Endothelial cell of umbilical vein (primary cell): ENCODE data around the gene UBAC1. TPM values are rescaled to one million over a fixed set of nuclear protein-coding genes. Genes with fewer than 3 reads are reported as not detected.

Experiments used
- BruUV-seq: library from RNA; stranded (reverse); fragments of 400-500 nt; replicated peaks from 2 replicates; lab custom pipeline; 2021; lab: Mats Ljungman, UMichigan
- CTCF ChIA-PET: fragments of 300-600, 350-600 bp; sonication (Branson Sonifier 250); formaldehyde crosslinking; loops from one replicate; lab custom pipeline; 2021; ENCODE audit warnings: antibody characterized with exemption, inconsistent platforms; lab: Charles Lee
- POLR2A ChIA-PET: fragments of 300-600, 350-600 bp; sonication (Branson Sonifier 250); formaldehyde crosslinking; loops from one replicate; lab custom pipeline; 2021; ENCODE audit warnings: antibody characterized with exemption, inconsistent platforms; lab: Charles Lee
- DNase-seq: peaks from one replicate; pipeline ENCODE4 v3.0.0-alpha.2; 2011; ENCODE audit warnings: low read depth, low spot score
- FAIRE-seq: peaks from 2 replicates; lab custom pipeline; 2011; peaks lifted over from hg19 to GRCh38; lab: Jason Lieb, UNC
- H2AFZ ChIP-seq: 2 replicates; pipeline ENCODE4 v1.6.0; 2012; ENCODE audit warnings: low read depth, low read length, control low read depth, inconsistent platforms
- H3K27ac ChIP-seq: 2 replicates; pipeline ENCODE4 v1.5.1; 2011; ENCODE audit warnings: low read depth, mild to moderate bottlenecking, control low read depth, low read length, moderate library complexity; ENCODE audit not compliant: insufficient read depth
- H3K27me3 ChIP-seq, 2 experiments: 2 replicates each; pipeline versions ENCODE4 v1.6.0 to v1.6.1; 2011; ENCODE audit warnings: low read length in 2 of 2, mixed read lengths in 1 of 2; ENCODE audit not compliant: control insufficient read depth in 2 of 2, insufficient read depth in 2 of 2
- H3K36me3 ChIP-seq, 2 experiments: 2 replicates in 1 of 2; 3 replicates in 1 of 2; pipeline ENCODE4 v1.5.1; 2011; ENCODE audit warnings: low read length in 2 of 2, mild to moderate bottlenecking in 1 of 2, moderate library complexity in 1 of 2; ENCODE audit not compliant: control insufficient read depth in 2 of 2, insufficient read depth in 2 of 2; ENCODE audit errors: extremely low read depth in 1 of 2
- H3K4me1 ChIP-seq: 3 replicates; pipeline ENCODE4 v1.5.1; 2011; ENCODE audit warnings: mild to moderate bottlenecking, low read length; ENCODE audit not compliant: control insufficient read depth, insufficient read depth; ENCODE audit errors: extremely low read depth
- H3K4me2 ChIP-seq: 2 replicates; pipeline ENCODE4 v1.6.1; 2011; ENCODE audit warnings: low read length, control low read depth, mixed read lengths; ENCODE audit not compliant: insufficient read depth
- H3K4me3 ChIP-seq, 3 experiments: fragments of 200-600 bp in 1 of 3; sonication (generic), shearing (Covaris generic) in 1 of 3; replicated peaks in 1 of 3; 2 replicates each; pipeline ENCODE4 v1.5.1; 2011 to 2016; ENCODE audit warnings: control low read depth in 3 of 3, low read length in 3 of 3, mild to moderate bottlenecking in 2 of 3, inconsistent platforms in 1 of 3, low read depth in 1 of 3, moderate library complexity in 1 of 3; ENCODE audit not compliant: insufficient read depth in 1 of 3
- H3K79me2 ChIP-seq: 2 replicates; pipeline ENCODE4 v1.6.0; 2012; ENCODE audit warnings: low read length, inconsistent platforms; ENCODE audit not compliant: control insufficient read depth, insufficient read depth
- H3K9ac ChIP-seq: replicated peaks from 2 replicates; pipeline ENCODE3; 2011; ENCODE audit warnings: low read length, control low read depth; ENCODE audit not compliant: insufficient read depth; ENCODE audit errors: extremely low read depth
- H3K9me1 ChIP-seq: replicated peaks from 3 replicates; pipeline ENCODE4 v1.6.0; 2011; ENCODE audit warnings: mild to moderate bottlenecking, low read length; ENCODE audit not compliant: control insufficient read depth, insufficient read depth; ENCODE audit errors: extremely low read depth
- H3K9me3 ChIP-seq: replicated peaks from 2 replicates; pipeline ENCODE4 v1.5.1; 2012; ENCODE audit warnings: low read length, inconsistent platforms; ENCODE audit not compliant: control insufficient read depth, insufficient read depth
- H4K20me1 ChIP-seq: replicated peaks from 2 replicates; pipeline ENCODE3; 2011; ENCODE audit warnings: mild to moderate bottlenecking, low read length; ENCODE audit not compliant: control insufficient read depth, insufficient read depth; ENCODE audit errors: extremely low read depth
- CTCF ChIP-seq, 2 donors: IDR thresholded peaks; 1 replicate in 1 of 2; 2 replicates in 1 of 2; pipeline ENCODE4 v1.5.1; 2011; ENCODE audit warnings: low read length in 2 of 2, mild to moderate bottlenecking in 2 of 2, moderate library complexity in 2 of 2, control low read depth in 1 of 2, inconsistent platforms in 1 of 2, low read depth in 1 of 2; ENCODE audit not compliant: insufficient read depth in 1 of 2; ENCODE audit errors: extremely low read depth in 1 of 2
- EZH2 ChIP-seq: IDR thresholded peaks from 2 replicates; pipeline ENCODE4 v1.6.1; 2012; ENCODE audit warnings: borderline replicate concordance, low read depth, mild to moderate bottlenecking, moderate library complexity, low read length, inconsistent platforms; ENCODE audit not compliant: severe bottlenecking
- FOS ChIP-seq: IDR thresholded peaks from 2 replicates; pipeline ENCODE4 v1.6.1; 2011; ENCODE audit warnings: mild to moderate bottlenecking, low read length, moderate library complexity, borderline replicate concordance; ENCODE audit not compliant: insufficient read depth
- GATA2 ChIP-seq: IDR thresholded peaks from 2 replicates; pipeline ENCODE4 v1.7.0; 2011; ENCODE audit warnings: low read depth, mild to moderate bottlenecking, moderate library complexity, mixed read lengths, low read length; ENCODE audit not compliant: insufficient read length, insufficient read depth
- JUN ChIP-seq: IDR thresholded peaks from 2 replicates; pipeline ENCODE4 v1.6.1; 2011; ENCODE audit warnings: borderline replicate concordance, low read depth; ENCODE audit not compliant: insufficient read length, insufficient read depth
- MAX ChIP-seq: IDR thresholded peaks from 2 replicates; pipeline ENCODE4 v1.6.1; 2011; ENCODE audit not compliant: insufficient read depth, insufficient read length
- MYC ChIP-seq: IDR thresholded peaks from one replicate; pipeline ENCODE4 v1.6.1; 2011; ENCODE audit warnings: mild to moderate bottlenecking, low read depth, low read length
- POLR2A ChIP-seq: IDR thresholded peaks from 2 replicates; pipeline ENCODE4 v1.6.1; 2012; ENCODE audit warnings: low read depth, mild to moderate bottlenecking, control low read depth, low read length
- POLR2AphosphoS5 ChIP-seq: IDR thresholded peaks from 2 replicates; pipeline ENCODE4 v1.6.1; 2012; ENCODE audit warnings: low read depth, mild to moderate bottlenecking, control low read depth, low read length, moderate library complexity; ENCODE audit not compliant: insufficient read depth
- dilution Hi-C: fragments of 300-500 bp; cut with MboI; formaldehyde crosslinking; loops from one replicate; pipeline ENCODE4 v1.15.0; 2019; ENCODE audit warnings: low sequenced_read_pairs; ENCODE audit not compliant: extremely low pct_ligation_motif_present
- intact Hi-C: fragments of 100-400 bp; cut with micrococcal nuclease; formaldehyde crosslinking; loops from one replicate; pipeline ENCODE4 v1.10.0; 2022
- polyA plus RNA-seq, 4 experiments: library from polyadenylated mRNA; depleted of rRNA in 3 of 4; stranded (reverse) in 3 of 4; unstranded in 1 of 4; fragments of >200 nt; gene quantifications; 2 replicates each; pipeline versions ENCODE4 v1.2.1 to v1.2.3, GENCODE V29; 2011 to 2012; ENCODE audit warnings: missing spikeins in 1 of 4
- total RNA-seq: library from RNA; stranded (reverse); gene quantifications from 2 replicates; pipeline ENCODE4 v1.2.3, GENCODE V29; 2021

Gene UBAC1
- total and polyA plus RNA-seq, 2 donors (not counting 3 experiments of a cell fraction or from before 2014, with no cell fraction given), result 39.5 to 56.7 TPM

DNA sequence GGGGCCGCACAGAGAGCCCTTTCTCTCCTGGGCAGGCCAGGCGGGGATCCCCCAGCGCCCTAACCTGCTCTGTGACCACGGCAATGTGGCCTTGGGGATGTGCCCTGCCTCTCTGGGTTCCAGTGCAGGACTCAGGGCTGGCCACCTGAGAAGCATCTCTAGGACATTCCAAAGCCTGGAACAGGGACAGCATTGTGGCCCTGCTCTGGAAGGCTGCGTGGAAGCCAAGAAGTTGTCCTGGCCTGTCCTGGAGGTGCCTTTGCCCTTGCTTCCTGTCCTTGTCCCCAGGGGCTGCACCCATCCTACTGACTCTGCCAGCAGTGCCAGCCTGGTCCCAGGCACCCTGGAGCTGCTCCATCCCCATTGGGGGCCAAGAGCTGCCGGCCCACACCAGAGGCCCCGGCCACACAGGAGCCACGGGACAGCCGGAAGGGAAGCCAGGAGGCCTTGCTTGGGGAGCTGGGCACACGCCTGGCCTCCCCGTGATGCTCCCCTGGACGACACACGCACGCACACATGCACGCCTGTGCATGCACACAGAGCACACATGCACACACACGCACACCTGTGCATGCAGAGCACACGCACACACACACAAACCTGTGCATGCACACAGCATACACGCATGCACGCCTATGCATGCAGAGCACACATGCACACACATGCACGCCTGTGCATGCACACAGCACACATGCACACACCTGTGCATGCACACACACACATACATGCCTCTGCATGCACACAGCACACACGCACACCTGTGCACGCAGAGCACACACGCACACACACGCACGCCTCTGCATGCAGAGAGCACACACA is 33.8 kb downstream of the UBAC1 start:
- Histone ChIP-seq H3K9me1 (no peaks in the 10 kb centered on the region), H3K36me3 (peaks cover 0 to 7% of the 10 kb centered on the region in 2 experiments), H3K9ac (no peak overlapping the region), H3K4me2 (no peak overlapping the region), H4K20me1 (no peaks in the 10 kb centered on the region), H3K27ac (no peak overlapping the region), H3K4me1 (peaks cover 7% of the 10 kb centered on the region), H3K79me2 (no peaks in the 10 kb centered on the region), H3K4me3 (no peak overlapping the region), H3K27me3 (no peaks in the 10 kb centered on the region), H2AFZ (no peak overlapping the region), H3K9me3 (no peaks in the 10 kb centered on the region)
- TF ChIP-seq MAX (no peak), FOS (no peak), MYC (no peak), CTCF (IDR thresholded peaks at IDR 0.05; ENCODE audit: extremely low read depth in 1 of 2, insufficient read depth in 1 of 2, low read depth in 1 of 2, low read length in 2 of 2) (no peak), POLR2A (no peak), JUN (no peak), EZH2 (no peak), POLR2AphosphoS5 (no peak), GATA2 (no peak)
- POLR2A ChIA-PET, result no interaction called here
- DNase-seq (no peak), FAIRE-seq (no peak)
- intact Hi-C loops (loop anchor here (2.0 to 10.0 kb wide), 2 partner anchors 13 to 323 kb away; no protein-coding TSS in a partner anchor), dilution Hi-C loops (no loop called here)
- CTCF ChIA-PET, result no interaction called here
- no TSS peak for BruUV-seq
